Left ventricle myocardium inferior (tissue), 1 donor: ENCODE results near the gene DNAH11. TPM values are rescaled to one million over a fixed set of nuclear protein-coding genes. Genes with fewer than 3 reads are reported as not detected.

Experiments
- DNase-seq: peaks from one replicate; pipeline ENCODE4 v3.0.0-alpha.2; 2020
- H3K27ac ChIP-seq: fragments of 200-600 bp; replicated peaks from 2 replicates; pipeline ENCODE4 v1.8.0; 2021
- H3K27me3 ChIP-seq: fragments of 200-600 bp; 2 replicates; pipeline ENCODE4 v1.8.0; 2021; ENCODE audit warnings: low read depth
- H3K36me3 ChIP-seq: fragments of 200-600 bp; 2 replicates; pipeline ENCODE4 v1.8.0; 2021
- H3K4me1 ChIP-seq: fragments of 200-600 bp; 2 replicates; pipeline ENCODE4 v1.8.0; 2021
- H3K4me3 ChIP-seq: fragments of 200-600 bp; 2 replicates; pipeline ENCODE4 v1.8.0; 2021; ENCODE audit warnings: mild to moderate bottlenecking, moderate library complexity
- H3K9me3 ChIP-seq: fragments of 200-600 bp; replicated peaks from 2 replicates; pipeline ENCODE4 v1.8.0; 2021
- intact Hi-C: fragments of 100-400 bp; cut with micrococcal nuclease; formaldehyde crosslinking; loops from one replicate; pipeline ENCODE4 v1.11.0; 2022
- total RNA-seq: library from RNA; stranded (reverse); fragmentation: NEBNext Ultra II Directional; extraction: Animal tissue kit (Norgen Biotek cat#: 25700); gene quantifications from one replicate; pipeline ENCODE4 v1.2.1, GENCODE V29; 2021
- TF ChIP-seq, protein P1 (sequence below): fragments of 200-600 bp; IDR thresholded peaks from 2 replicates; pipeline ENCODE4 v1.8.0; 2021; ENCODE audit warnings: antibody characterized with exemption, mild to moderate bottlenecking, borderline replicate concordance
- donor health status: DM: no; HTN: yes; CAD: no; lungs with severe emphysema.

The DNAH11 gene
- total RNA-seq, 1 donor from 2014 or later = 0.74 TPM

DNA sequence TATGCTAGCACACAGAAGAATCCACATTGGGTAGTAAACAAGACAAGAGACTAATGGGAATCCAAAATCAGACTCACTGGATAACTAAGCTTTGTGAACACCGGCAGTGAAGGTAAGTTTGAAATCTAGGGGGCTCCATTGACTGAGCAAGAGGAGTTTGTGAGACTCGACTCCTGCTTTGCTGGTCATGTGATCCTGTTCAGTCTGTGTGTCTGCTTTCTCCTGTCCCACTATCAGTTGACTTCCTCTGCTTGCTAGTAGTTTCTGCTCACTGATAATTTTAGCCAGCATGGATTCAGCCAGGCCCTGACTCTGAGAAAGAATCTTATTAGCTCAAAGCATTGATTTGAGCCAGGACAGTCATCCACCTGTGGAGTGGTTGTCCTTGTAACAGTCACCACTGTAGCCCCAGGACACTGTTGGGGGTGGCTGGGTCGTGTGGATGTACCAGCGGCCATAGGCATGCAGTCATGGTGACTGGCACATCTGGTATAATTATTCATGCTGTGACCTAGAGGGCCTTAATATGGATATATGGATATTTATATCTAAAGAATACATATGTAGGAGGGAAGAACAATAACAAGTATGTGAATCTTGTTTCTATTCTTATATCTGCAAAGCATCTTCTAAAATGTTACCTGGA lies 44.4 kb downstream of the DNAH11 start:
- Histone ChIP-seq H3K9me3 (peaks cover 15% of the 10 kb centered on the region), H3K36me3 (no peaks in the 10 kb centered on the region), H3K4me1 (no peaks in the 10 kb centered on the region), H3K27ac (no peak overlapping the region), H3K4me3 (no peak overlapping the region), H3K27me3 (no peaks in the 10 kb centered on the region)
- TF ChIP-seq, protein P1, sequence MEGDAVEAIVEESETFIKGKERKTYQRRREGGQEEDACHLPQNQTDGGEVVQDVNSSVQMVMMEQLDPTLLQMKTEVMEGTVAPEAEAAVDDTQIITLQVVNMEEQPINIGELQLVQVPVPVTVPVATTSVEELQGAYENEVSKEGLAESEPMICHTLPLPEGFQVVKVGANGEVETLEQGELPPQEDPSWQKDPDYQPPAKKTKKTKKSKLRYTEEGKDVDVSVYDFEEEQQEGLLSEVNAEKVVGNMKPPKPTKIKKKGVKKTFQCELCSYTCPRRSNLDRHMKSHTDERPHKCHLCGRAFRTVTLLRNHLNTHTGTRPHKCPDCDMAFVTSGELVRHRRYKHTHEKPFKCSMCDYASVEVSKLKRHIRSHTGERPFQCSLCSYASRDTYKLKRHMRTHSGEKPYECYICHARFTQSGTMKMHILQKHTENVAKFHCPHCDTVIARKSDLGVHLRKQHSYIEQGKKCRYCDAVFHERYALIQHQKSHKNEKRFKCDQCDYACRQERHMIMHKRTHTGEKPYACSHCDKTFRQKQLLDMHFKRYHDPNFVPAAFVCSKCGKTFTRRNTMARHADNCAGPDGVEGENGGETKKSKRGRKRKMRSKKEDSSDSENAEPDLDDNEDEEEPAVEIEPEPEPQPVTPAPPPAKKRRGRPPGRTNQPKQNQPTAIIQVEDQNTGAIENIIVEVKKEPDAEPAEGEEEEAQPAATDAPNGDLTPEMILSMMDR = no peak
- no peak for DNase-seq
- intact Hi-C loops = no loop called here

DNA sequence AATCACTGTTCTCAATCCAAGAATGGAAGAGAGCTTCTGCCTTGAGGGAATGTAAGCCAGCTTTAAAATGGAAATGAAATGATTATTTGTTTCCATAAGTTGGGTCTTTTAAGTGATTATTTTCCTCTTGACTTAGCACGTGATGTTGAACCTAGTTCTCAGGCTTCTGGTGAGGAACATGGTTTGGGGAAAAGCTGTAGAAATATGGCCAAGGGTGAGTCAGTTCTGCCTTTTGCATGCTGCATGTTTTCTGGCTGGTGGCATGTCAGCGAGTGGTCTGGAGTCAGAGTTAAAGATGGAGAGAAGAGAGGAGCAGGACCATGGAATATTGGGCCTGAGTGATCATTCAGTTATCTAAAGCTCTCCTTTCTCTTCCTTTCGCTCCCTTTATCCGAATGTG lies 54.0 kb downstream of the DNAH11 start:
- Histone ChIP-seq H3K9me3 (peaks cover 7% of the 10 kb centered on the region), H3K36me3 (no peaks in the 10 kb centered on the region), H3K4me1 (no peaks in the 10 kb centered on the region), H3K27ac (no peak overlapping the region), H3K4me3 (no peak overlapping the region), H3K27me3 (no peaks in the 10 kb centered on the region)
- TF ChIP-seq, protein P1 = no peak
- DNase-seq = no peak
- intact Hi-C loops = no loop called here

DNA sequence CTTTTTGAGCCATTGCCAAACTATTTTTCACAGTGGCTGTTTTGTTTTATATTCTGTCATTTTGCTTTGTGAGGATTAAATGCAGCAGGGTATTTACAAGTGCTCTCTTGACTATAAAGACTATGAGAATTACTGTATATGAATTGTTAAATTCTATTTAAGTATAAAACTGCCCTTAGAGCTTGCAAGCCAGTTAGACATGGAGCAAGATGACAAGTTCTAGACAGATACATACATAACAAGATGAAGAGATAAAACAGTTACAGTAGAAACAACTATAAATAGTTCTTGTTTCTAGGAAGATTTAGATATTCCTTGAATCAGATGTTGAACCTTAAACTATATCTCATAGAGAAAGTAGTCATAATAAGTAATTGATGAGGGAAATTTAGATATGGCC lies 60.6 kb downstream of the DNAH11 start:
- H3K36me3 ChIP-seq = no peaks in the 10 kb centered on the region
- TF ChIP-seq, protein P1 = no peak
- H3K4me1 ChIP-seq = no peaks in the 10 kb centered on the region
- no peaks in the 10 kb centered on the region for H3K27me3 ChIP-seq
- DNase-seq = no peak
- intact Hi-C loops = no loop called here
- H3K27ac ChIP-seq = no peak overlapping the region
- peaks cover 7% of the 10 kb centered on the region for H3K9me3 ChIP-seq
- H3K4me3 ChIP-seq = no peak overlapping the region

DNA sequence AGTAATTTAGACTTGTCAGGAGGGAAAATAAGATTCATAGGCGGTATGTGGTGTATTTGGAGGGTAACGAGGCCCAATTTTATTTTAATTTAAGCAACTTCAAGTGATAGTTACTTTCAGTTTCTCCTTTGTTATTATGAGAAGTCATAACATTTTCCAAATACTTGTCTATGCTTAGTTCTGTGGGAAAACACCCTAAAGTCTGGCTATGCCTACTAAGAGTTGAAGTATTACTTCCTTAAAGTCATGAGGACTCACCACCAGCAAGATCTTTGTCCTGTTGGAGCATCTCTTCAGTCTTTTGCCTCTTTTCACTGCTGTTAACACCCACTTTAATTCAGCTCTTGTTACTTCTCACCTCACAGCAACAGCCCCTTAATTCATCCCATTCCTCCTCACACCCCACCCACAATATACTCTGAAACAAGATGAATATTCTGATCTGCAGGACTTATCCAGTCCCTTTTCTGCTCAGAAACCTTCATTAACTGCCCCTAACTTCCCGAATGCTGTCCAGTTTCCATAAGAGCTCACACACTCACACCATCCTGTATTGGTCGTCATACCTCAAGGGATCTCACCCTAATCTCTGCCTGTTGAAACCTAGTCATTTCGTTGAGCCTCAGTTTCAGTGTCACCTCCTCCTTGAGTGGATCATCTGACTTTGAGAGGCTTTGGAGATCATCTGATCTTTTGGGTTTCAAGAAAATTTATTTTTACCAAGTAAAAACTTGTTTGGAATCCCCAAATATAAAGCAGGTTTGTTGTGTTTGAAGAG lies 61.3 kb downstream of the DNAH11 start:
- intact Hi-C loops = no loop called here
- no peak overlapping the region for H3K27ac ChIP-seq
- peaks cover under 1% of the 10 kb centered on the region for H3K9me3 ChIP-seq
- no peaks in the 10 kb centered on the region for H3K36me3 ChIP-seq
- TF ChIP-seq, protein P1 = no peak
- no peak overlapping the region for H3K4me3 ChIP-seq
- no peaks in the 10 kb centered on the region for H3K27me3 ChIP-seq
- no peaks in the 10 kb centered on the region for H3K4me1 ChIP-seq
- DNase-seq = no peak

DNA sequence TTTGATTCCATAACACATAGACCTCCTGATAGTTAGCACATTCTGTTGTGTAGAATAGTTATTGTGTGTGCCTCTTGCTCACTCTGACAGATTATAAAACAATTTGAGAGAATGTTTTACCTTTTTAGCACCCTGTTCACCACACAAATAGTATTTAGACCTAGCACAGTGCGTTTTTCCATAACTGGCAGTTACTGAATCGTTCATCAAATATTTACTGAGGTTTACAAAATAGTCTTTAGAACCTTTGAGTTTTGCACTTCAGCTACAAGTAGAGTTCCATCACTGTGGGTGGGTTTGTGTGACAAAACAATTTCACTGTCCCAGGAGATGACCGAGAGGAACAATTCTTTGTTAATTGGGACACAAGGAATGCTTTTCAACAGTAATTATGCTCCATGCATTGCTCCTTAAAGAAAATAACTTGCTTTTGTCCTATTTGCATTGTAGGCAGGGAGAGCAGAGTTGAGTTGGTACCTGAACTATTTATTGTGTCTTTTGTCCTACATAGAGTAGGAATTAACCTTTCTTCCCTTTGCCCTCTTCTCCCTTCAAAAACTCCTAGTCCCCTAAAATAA lies 62.3 kb downstream of the DNAH11 start:
- no peak for DNase-seq
- Histone ChIP-seq H3K4me1 (no peaks in the 10 kb centered on the region), H3K36me3 (no peaks in the 10 kb centered on the region), H3K27me3 (no peaks in the 10 kb centered on the region), H3K9me3 (no peaks in the 10 kb centered on the region), H3K4me3 (no peak overlapping the region), H3K27ac (no peak overlapping the region)
- TF ChIP-seq, protein P1 = no peak
- intact Hi-C loops = no loop called here
